RPMI7951 (cell line): Measurements from ENCODE around the gene GPR150. TPM values are rescaled to one million over a fixed set of nuclear protein-coding genes. Genes with fewer than 3 reads are reported as not detected.

ENCODE experiments used
- DNase-seq: peaks from one replicate; pipeline ENCODE4 v3.0.0-alpha.2; 2012; ENCODE audit warnings: low read depth
- total RNA-seq: library from RNA; depleted of rRNA; stranded (reverse); fragments of >200 nt; shearing (Covaris generic); gene quantifications from 2 replicates; pipeline ENCODE4 v1.2.3, GENCODE V29; 2014; rRNA removed

Gene GPR150
- total RNA-seq, 1 experiment from 2014 or later: not detected

DNA sequence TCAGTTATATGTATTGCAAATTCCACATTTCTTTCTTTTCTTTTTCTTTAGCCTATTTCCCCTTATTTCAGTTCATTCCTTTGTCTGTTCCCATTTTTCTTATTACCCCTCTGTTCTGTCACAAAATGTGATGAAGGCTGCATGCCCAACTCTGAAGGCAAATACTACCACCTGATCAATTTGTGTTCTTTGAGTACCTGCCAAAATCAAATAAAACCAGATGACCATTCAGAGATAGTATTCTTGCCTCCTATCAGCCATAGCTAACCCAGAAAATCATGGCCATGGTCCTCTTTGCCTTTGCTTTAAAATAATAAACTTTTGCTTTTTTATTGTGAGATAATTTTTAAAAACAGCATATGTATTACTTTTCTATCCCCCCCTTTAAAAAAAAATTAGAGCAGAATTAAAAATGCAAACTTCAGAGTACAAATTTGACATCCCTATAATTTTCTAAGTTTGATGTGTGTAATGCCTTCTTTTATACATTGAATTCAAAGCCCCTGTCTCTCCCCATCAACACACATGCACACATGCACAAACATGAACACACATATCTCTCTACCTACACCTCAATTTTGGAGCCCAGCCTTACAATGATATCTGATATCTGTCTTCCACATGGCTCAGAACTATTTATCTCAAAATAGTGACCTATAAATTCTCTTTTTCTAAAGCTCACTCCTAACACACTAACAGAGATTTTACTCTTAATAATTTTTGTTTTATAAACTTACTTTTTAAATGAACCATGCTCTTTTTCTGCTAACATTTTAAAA lies 30.1 kb downstream of the GPR150 start:
- no peak for DNase-seq

DNA sequence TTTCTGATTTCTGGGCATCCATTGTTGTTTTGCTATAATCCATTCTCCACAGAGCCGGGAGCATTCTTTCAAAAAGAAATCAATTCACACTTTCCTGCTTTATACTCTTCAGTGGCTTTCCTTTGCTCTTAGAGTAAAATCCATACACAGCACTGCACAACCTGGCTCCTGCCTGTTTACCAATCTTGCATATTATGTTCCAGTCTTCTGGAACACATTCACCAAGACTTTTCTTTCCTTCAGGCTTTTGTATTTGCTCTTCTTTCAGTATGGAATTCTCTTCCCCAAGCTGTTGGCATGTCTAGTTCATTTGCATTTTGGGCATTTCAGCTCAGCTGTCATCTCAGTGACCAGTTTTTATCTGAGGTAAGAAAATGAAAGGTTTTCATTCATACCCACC lies 33.0 kb downstream of the GPR150 start:
- no peak for DNase-seq

DNA sequence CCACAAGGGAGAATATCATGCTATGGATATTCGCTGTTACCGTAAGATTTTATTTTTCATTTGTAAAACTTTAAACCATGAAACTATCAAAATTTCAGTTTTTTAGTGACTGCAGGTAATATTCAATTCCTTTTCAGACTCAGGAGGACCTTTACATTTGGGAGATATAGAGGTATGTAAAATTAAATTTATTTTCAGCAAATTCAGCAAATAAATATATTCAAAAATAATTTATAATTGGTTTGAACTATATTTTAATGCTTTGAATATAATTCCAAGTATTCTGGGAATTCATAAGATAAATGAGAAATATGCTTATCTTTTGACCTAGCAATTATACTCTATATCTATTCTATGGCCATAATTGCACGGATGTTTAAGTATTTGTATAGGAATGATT lies 34.3 kb downstream of the GPR150 start:
- no peak for DNase-seq

DNA sequence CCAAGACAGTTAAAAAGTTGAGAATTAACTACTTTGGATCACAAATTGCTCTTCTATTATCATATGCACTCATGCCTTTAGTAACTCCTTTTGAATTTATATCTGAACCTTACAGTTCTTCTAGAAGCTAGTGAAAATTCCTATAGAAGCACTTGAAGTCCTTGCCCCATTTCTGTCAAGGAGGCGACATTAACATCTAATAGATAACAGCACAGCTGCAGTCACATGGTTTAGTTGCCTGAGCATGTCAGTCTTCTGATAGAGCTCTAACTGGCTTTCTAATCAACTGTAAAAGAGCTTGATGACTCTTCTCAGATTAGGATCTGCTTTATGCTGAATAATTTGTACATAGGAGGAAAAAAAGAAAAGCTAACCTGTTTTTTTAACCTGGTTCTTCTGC lies 35.7 kb downstream of the GPR150 start:
- no peak for DNase-seq

DNA sequence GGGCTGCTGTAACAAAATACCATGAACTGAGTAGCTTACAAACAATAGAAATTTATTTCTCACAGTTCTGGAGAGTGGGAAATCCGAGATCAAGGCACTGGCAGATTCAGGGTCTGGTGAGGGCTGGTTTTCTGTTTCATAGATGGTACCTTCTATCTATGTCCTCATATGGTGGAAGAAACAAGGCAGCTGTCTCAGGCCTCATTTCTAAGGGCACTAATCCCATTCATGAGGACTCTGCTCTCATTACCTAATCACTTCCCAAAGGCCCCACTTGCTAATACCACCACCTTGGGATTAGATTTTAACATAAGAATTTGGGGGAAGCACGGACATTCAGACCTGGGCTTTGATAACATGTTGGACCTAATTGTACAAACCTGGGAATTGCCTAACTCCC lies 40.2 kb downstream of the GPR150 start:
- DNase-seq: no peak

DNA sequence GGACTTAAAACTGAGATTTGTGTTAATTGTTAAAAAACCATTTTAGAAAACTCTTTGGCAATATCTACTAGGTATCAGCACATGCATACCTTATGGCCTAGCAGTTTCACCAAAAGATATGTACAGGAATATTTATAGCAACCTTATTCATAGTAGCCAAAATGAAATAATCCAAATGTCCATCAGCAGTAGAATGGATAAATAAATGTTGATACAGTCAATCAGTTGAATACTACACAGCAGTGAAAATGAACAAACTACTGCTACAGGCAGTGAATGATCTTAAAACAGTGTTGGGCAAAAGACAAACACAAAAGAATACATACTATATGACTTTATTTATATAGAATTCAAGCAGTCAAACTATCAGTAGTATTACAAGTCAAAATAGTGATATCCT lies 43.1 kb downstream of the GPR150 start:
- no peak for DNase-seq

DNA sequence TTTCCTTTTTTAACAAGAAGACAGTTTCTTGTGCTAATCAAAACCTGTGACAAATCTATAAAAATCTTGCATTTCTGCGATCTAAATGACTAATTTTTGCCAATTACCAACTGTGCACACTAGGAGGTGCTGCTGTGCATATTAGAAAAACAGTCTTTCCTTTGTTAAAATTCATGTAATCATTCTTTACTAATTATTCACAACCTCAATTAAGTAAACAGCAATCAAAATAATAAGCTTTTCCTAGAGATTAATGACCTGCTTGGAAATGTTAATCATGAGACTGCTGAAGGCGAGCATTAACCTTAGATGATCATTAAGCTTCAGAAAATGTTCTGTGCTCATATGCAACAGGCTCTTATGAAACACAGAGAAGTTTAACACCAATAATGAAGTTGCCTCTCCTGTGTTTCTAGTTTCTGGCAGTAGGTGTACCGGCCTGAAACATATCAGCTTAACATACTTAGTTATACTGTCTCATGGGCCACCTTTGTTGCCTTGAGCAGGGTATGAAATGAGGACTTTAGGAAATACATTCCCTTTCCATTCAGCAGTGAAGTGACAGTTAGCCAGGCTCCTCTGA lies 44.4 kb downstream of the GPR150 start:
- DNase-seq: peak; percentile 32

DNA sequence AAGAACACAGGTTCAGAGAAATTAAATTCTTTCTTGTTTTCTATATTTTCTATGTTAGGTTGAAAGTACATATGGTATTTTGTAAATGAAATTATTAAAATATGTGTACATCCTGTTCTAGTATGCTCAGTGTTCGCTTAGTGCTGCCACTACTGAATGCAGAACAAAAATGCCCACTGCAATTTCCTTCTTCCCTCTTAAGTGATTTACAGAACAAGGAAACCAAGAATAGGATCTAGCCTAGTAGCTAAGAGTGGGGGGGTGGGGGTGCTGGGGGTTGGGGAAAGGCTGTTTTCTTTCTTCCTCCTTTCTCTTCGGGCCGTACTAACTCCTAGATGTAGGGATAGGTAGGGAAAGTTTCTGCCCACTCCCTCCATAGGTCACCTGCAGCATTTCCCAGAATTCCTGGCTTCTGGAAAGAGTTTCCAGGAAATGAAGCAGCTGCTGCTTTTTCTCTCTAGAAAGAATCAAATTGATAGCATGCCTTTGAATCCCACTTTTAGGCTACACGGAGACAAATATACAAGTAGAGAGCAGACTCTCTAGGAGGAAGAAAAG lies 47.3 kb downstream of the GPR150 start:
- no peak for DNase-seq

DNA sequence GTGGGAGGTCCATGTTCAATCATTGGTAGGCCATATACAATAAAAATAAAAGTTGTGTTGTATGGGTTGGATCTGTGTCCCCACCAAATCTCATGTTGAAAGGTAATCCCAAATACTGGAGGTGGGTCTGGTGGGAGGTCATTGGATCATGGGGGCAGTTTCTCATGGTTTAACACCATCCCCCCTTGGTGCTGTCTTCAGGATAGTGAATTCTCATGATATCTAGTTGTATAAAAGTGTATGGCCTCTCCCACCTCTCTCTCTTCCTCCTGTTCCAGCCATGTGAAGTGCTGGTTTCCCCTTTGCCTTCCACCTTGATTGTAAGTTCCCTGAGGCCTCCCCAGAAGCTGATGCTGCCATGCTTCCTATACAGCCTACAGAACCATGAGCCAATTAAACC lies 47.8 kb downstream of the GPR150 start:
- no peak for DNase-seq

DNA sequence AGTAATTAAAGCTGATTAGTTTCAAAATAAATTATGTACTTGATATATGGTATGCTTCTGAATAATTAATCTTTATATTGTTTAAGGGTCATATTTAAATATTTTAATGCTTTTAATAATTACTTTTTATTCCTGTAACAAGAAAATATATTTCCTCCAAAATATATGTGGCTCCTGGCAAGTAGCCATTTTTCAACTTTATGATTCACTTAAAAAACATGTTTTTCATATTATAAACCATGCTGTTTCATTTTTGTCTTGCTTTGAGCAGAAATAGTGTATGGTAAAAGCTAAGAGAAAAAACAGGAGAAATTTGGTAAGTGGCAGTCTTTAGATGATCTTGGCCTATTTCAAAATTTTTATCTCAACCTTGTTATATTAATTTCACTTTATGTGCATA lies 48.3 kb downstream of the GPR150 start:
- no peak for DNase-seq

DNA sequence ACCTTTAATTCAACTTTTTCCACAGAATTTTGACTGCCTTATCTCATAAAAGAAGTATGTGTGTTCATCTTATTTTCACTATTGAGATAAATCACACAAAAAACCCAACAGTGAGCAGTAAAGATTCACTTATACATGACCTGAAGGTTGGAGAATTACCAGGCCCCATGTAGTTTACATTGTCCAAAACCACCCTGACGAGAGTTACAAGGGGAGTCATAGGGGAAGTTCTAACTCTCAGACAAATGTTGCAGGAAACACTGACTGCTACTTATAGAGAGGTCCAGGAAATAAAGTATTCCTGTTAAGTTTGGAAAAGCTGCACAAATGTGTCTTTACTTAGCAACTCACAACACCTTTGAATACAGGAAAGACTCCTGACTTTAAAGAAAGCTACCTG lies 48.8 kb downstream of the GPR150 start:
- no peak for DNase-seq

DNA sequence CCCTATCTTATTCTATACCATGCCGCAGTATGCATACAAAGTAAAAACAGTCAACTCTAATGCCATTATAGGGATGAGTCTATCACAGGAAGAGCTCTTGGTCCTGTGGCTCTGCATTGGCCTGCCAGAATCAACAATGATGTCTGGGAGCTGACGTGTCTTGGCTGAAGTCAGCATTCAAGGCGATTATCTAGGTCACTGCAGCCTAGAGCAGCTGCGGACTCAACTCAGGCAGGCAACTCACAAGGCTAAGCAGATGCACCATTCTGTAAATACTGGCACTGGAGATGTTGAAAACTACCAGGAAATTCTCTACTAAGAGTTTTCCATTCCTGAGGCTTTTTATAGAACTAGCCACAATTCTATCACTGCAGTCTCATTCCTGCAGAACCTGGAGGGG lies 49.7 kb downstream of the GPR150 start:
- peak; percentile 26 for DNase-seq

DNA sequence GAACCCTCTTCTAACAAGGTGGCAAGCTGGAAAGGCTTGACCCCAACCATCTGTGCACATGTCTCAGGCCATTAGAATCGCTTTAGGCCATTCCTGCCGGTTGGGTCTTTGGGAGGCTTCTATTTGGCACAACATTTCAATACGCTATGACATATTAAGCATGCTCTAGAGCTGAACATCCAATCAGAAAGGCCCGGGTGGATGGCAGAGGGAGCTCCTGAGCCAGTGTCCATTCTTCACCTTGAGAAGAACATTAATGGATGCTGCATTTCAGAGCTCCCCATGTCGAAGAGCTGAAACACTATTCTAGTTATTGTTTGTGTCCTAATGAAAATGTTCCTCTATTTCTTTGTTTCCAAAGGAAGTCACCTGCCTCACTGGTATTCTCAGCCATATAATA lies 50.1 kb downstream of the GPR150 start:
- no peak for DNase-seq

DNA sequence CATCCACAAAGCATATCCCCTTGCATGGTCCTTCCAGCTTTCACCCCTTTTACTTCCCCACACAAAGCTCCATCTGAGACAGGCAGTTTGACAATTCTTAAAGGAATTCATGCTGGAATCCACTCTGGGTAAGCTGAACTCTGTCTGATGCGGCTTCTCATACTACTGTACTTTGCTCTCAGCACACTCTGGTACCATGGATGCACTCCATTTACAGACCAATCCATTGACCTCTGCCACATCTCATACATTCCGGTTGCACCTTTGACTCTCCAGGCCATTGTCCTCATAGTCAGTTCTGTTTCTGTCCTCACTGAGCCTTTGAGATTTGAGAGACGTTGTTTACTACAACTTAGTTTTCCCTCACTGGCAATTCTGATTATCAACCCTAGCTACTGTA lies 50.7 kb downstream of the GPR150 start:
- no peak for DNase-seq

Other genes starting within 250 kb of the GPR150 start
- gene FAM81B, start 228.7 kb upstream of the GPR150 start, total RNA-seq: not detected in 2 replicates
- 56.6 and 70.9 TPM in 2 replicates for gene SKIC3, start 65.1 kb upstream of the GPR150 start, total RNA-seq
- gene ARSK, start 65.0 kb upstream of the GPR150 start, total RNA-seq: 8.3 and 11.4 TPM in 2 replicates
- 2.4 and 4.8 TPM in 2 replicates for gene RFESD, start 26.7 kb downstream of the GPR150 start, total RNA-seq
- 0.36 TPM in 1 of 2 replicates, not detected in the other for gene SPATA9, start 62.9 kb downstream of the GPR150 start, total RNA-seq
- gene RHOBTB3, start 111.2 kb downstream of the GPR150 start, total RNA-seq: 64.2 and 70.2 TPM in 2 replicates
- gene GLRX, start 202.6 kb downstream of the GPR150 start, total RNA-seq: 27.0 and 27.9 TPM in 2 replicates